A673 (cell line): ENCODE results near the gene PMM2.

Experiments
- EZH2 ChIP-seq: fragments of 200-600 bp; sonication (generic); IDR thresholded peaks from 2 replicates; pipeline ENCODE4 v1.6.1; 2017; ENCODE audit warnings: borderline replicate concordance, low read depth, mild to moderate bottlenecking, mixed read lengths, antibody characterized with exemption, low read length; ENCODE audit not compliant: poor library complexity, severe bottlenecking
- TF ChIP-seq, protein P1 (sequence below): fragments of 300-800, 200-600 bp; sonication (generic); conservative IDR thresholded peaks from 2 replicates; pipeline ENCODE4 v1.5.1; 2017; ENCODE audit warnings: low read depth, mild to moderate bottlenecking, antibody characterized with exemption, low read length, moderate library complexity, mixed read lengths

DNA sequence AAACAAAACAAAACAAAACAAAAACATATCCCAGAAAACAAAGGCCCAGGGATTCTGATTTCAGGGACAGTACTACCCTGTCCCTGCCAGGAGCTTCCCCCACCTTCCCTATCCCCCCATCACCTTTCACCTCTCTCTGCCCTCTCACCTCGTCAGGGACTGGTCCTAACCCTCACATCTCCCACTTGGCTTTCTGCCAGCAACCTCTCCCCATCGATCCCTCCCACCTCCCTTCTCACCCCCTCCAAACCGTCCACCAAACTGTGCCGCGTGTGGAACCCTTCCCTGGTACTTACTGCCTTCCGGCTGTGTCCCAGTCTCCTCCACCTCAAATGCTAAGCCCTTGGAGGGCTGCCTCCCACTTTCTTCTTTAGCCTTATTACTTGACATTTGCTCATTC, 36.6 kb upstream of the PMM2 start:
- TF ChIP-seq, protein P1, sequence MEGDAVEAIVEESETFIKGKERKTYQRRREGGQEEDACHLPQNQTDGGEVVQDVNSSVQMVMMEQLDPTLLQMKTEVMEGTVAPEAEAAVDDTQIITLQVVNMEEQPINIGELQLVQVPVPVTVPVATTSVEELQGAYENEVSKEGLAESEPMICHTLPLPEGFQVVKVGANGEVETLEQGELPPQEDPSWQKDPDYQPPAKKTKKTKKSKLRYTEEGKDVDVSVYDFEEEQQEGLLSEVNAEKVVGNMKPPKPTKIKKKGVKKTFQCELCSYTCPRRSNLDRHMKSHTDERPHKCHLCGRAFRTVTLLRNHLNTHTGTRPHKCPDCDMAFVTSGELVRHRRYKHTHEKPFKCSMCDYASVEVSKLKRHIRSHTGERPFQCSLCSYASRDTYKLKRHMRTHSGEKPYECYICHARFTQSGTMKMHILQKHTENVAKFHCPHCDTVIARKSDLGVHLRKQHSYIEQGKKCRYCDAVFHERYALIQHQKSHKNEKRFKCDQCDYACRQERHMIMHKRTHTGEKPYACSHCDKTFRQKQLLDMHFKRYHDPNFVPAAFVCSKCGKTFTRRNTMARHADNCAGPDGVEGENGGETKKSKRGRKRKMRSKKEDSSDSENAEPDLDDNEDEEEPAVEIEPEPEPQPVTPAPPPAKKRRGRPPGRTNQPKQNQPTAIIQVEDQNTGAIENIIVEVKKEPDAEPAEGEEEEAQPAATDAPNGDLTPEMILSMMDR: no peak
- no peak for TF ChIP-seq EZH2
